Adrenal gland (tissue), 12 donors: Measurements from ENCODE around the gene SERTM1. TPM values are rescaled to one million over a fixed set of nuclear protein-coding genes. Genes with fewer than 3 reads are reported as not detected.

Source experiments
- DNase-seq, 7 donors: peaks; one replicate each; pipeline ENCODE4 v3.0.0-alpha.2; 2019 to 2020
- H3K27ac ChIP-seq, 5 donors: fragments of 200-600 bp; sonication (generic) in 4 of 5; 1 replicate in 3 of 5; 2 replicates in 2 of 5; pipeline versions ENCODE4 v1.5.1 to v1.8.0; 2016 to 2020; ENCODE audit warnings: mild to moderate bottlenecking in 1 of 5
- H3K27me3 ChIP-seq: fragments of 200-600 bp; 2 replicates; pipeline ENCODE4 v1.8.0; 2021
- H3K36me3 ChIP-seq, 2 donors: fragments of 200-600 bp; replicated peaks in 1 of 2; 1 replicate in 1 of 2; 2 replicates in 1 of 2; pipeline versions ENCODE4 v1.5.1 to v1.8.0; 2018 to 2022
- H3K4me1 ChIP-seq, 2 donors: fragments of 200-600 bp; replicated peaks in 1 of 2; 1 replicate in 1 of 2; 2 replicates in 1 of 2; pipeline versions ENCODE4 v1.5.1 to v1.8.0; 2018 to 2021
- H3K4me3 ChIP-seq, 4 donors: fragments of 200-600 bp; sonication (generic) in 3 of 4; one replicate each; pipeline ENCODE4 v1.5.1; 2016 to 2018
- H3K9me3 ChIP-seq, 3 donors: fragments of 200-600 bp; sonication (generic) in 1 of 3; replicated peaks in 1 of 3; 1 replicate in 2 of 3; 2 replicates in 1 of 3; pipeline versions ENCODE4 v1.5.1 to v1.8.0; 2016 to 2021
- CTCF ChIP-seq, 6 experiments: fragments of 450-650 bp in 4 of 6; fragments of 200-600 bp in 2 of 6; sonication (generic) in 1 of 6; IDR thresholded peaks; 1 replicate in 5 of 6; 2 replicates in 1 of 6; pipeline versions ENCODE4 v1.5.1 to v1.8.0; 2016 to 2021; ENCODE audit warnings: antibody characterized with exemption in 6 of 6, mild to moderate bottlenecking in 2 of 6, moderate library complexity in 1 of 6
- POLR2A ChIP-seq, 2 donors: fragments of 450-650 bp; IDR thresholded peaks; one replicate each; pipeline ENCODE4 v1.6.1; 2017; ENCODE audit warnings: antibody characterized with exemption in 2 of 2, mild to moderate bottlenecking in 2 of 2, moderate library complexity in 1 of 2
- WGBS, 4 donors: extraction: QIAGEN DNeasy Blood & Tissue Kit in 2 of 4; methylation state at CpG; one replicate each; pipeline versions ENCODE4 v1.1.5 to v1.1.7; 2013 to 2017; 5-methylcytosine and 5-hydroxymethylcytosine counted together
- intact Hi-C, 2 donors: fragments of 100-400 bp; cut with DNase I; formaldehyde crosslinking; loops; one replicate each; pipeline versions ENCODE4 v1.14.1 to v1.15.0; 2022 to 2023
- polyA plus RNA-seq, 3 donors: library from polyadenylated mRNA; stranded (reverse); fragments of 200-250 nt in 2 of 3; fragments of 350-450 nt in 1 of 3; fragmentation: Illumina TruSeq in 1 of 3; extraction: RNeasy Lipid Tissue Mini Kit (QIAGEN cat#74804) in 1 of 3; gene quantifications; one replicate each; pipeline ENCODE4 v1.2.3, GENCODE V29; 2013 to 2014
- total RNA-seq, 9 donors: library from RNA; depleted of rRNA in 4 of 9; stranded (reverse); fragments of >200 nt in 4 of 9; fragments of 120-200 nt in 1 of 9; fragmentation: NEBNext Ultra II Directional in 1 of 9; extraction: Animal tissue kit (Norgen Biotek cat#: 25700) in 1 of 9; gene quantifications; one replicate each; pipeline versions ENCODE4 v1.1.0 to v1.2.4, GENCODE V29; 2013 to 2023
- donor health status: healthy with polysubstance abuse.
- donor health status: Bipolar disorder and iron deficiency.
- donor health status: DM: yes; HTN: yes; CAD: no.
- donor health status: DM: no; HTN: no; CAD: no.
- donor health status: DM: no; HTN: no; CAD: no.
- donor health status: DM: yes; HTN: yes; CAD: no.

The SERTM1 gene
- total and polyA plus RNA-seq, 12 donors, result 0.07 to 3.5 (median 0.61) TPM; not detected in 1

- WGBS, 4 donors, result 62 to 79% (median 67%) methylated on average over 6 of the region's 6 CpGs
- TF ChIP-seq CTCF (IDR thresholded peaks at IDR 0.05) (no peak), POLR2A (IDR thresholded peaks at IDR 0.05) (no peak)
- Histone ChIP-seq H3K27me3 (no peaks in the 10 kb centered on the region), H3K4me3 (no peak overlapping the region), H3K4me1 (no peaks in the 10 kb centered on the region), H3K36me3 (no peaks in the 10 kb centered on the region), H3K27ac (no peak overlapping the region), H3K9me3 (no peaks in the 10 kb centered on the region)
- no peak for DNase-seq
- intact Hi-C loops, result loop anchor here (10.0 kb wide), 3 partner anchors 293 to 453 kb away; no protein-coding TSS in a partner anchor
These were observed 63.8 kb downstream of the SERTM1 start for GRCh38 chr13:36737524-36738083.

- DNase-seq, result no peak
- Histone ChIP-seq H3K27ac (no peak overlapping the region), H3K4me3 (no peak overlapping the region), H3K27me3 (no peaks in the 10 kb centered on the region), H3K9me3 (no peaks in the 10 kb centered on the region), H3K36me3 (no peaks in the 10 kb centered on the region), H3K4me1 (no peaks in the 10 kb centered on the region)
- intact Hi-C loops, result no loop called here
- no peak for TF ChIP-seq CTCF (IDR thresholded peaks at IDR 0.05)
- TF ChIP-seq POLR2A (IDR thresholded peaks at IDR 0.05), result no peak
- WGBS, 4 donors, result 56 to 64% (median 57%) methylated on average over 3 of the region's 3 CpGs
These were observed 71.6 kb downstream of the SERTM1 start for GRCh38 chr13:36745436-36745835.

- Histone ChIP-seq H3K4me1 (no peaks in the 10 kb centered on the region), H3K27me3 (no peaks in the 10 kb centered on the region)
- intact Hi-C loops, result no loop called here
These were observed 72.2 kb downstream of the SERTM1 start for GRCh38 chr13:36746051-36746450.

More at GRCh38 chr13:36746051-36746450, 72.2 kb downstream of the SERTM1 start:
- no peaks in the 10 kb centered on the region for H3K9me3 ChIP-seq
- no peak overlapping the region for H3K4me3 ChIP-seq
- WGBS, 4 donors, result 89 to 93% (median 90%) methylated on average over 2 of the region's 2 CpGs
- no peaks in the 10 kb centered on the region for H3K36me3 ChIP-seq
- no peak for DNase-seq
- TF ChIP-seq CTCF (IDR thresholded peaks at IDR 0.05) (no peak), POLR2A (IDR thresholded peaks at IDR 0.05) (no peak)
- H3K27ac ChIP-seq, result no peak overlapping the region

Other genes with a start within 250 kb of the SERTM1 start
- gene CCNA1, start 241.5 kb upstream of the SERTM1 start, total RNA-seq, result under 1 TPM in 8 of 9 donors, not detected in 1; 0.11 to 0.61 (median 0.40) TPM
- gene CCNA1, start 241.5 kb upstream of the SERTM1 start, polyA plus RNA-seq, result 1 to 10 TPM in 2 of 3 donors, under 1 TPM in 1; 0.91 to 1.8 (median 1.3) TPM
- gene RFXAP, start 145.2 kb downstream of the SERTM1 start, total RNA-seq, result 1 to 10 TPM; 1.1 to 4.9 (median 2.2) TPM
- gene RFXAP, start 145.2 kb downstream of the SERTM1 start, polyA plus RNA-seq, result 1 to 10 TPM; 1.9 to 4.2 (median 2.0) TPM
- 1 to 10 TPM; 2.5 to 4.5 (median 3.2) TPM for gene SMAD9, start 246.2 kb downstream of the SERTM1 start, total RNA-seq
- 1 to 10 TPM in 2 of 3 donors, under 1 TPM in 1; 0.88 to 2.3 (median 1.2) TPM for gene SMAD9, start 246.2 kb downstream of the SERTM1 start, polyA plus RNA-seq